Pons (tissue), 1 donor: Measurements from ENCODE around the gene ECHS1.
A peak's percentile ranks its signal among the peaks of the same experiment; 100 is the strongest.
"Not testable (repeated sequence)": the region's sequence is repeated elsewhere in the genome, so short reads cannot be mapped to it uniquely, and the experiment has no call there.

ENCODE experiments used
- DNase-seq: peaks from one replicate; pipeline ENCODE4 v3.0.0-alpha.2; 2016; ENCODE audit warnings: low spot score

The ECHS1 gene

DNA sequence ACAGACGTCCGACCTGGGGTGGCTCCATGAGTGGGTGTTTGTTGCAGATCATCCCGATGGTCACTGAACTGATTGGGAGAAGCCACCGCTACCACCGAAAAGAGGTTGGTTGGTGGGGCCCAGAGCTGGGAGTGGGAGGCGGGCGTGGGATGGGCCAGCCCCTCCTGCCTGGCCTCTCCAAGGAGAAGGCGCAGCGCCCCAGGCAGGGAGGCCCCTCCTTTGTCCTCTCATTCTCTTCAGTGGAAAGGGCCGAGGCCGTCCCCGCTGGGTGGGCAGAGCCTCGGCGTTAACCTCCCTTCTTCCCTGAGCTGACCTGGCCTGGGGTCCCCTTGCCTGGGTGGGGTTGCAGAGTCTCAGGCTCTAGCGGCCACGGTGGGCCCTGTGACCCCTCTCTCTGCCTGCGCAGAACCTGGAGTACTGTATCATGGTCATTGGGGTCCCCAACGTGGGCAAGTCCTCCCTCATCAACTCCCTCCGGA lies 26.0 kb upstream of the ECHS1 start:
- no peak for DNase-seq

DNA sequence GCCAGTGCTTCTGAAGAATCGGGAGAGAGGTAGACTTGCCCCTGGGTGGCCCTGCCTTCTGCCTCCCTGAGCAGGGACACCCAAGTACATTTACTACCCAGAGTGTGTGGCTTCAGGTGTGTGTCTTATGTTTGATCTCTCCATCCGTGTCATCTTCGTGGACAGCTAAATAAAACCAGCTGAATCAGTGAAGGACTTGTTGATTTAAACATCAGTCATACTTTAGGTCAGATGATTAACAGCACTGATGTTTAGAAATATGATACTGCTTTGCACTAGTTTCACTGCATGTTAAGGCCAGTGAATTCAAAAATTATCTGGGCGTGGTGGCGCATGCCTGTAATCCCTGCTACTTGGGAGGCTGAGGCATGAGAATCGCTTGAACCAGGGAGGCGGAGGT lies 24.8 kb upstream of the ECHS1 start:
- DNase-seq = no peak

DNA sequence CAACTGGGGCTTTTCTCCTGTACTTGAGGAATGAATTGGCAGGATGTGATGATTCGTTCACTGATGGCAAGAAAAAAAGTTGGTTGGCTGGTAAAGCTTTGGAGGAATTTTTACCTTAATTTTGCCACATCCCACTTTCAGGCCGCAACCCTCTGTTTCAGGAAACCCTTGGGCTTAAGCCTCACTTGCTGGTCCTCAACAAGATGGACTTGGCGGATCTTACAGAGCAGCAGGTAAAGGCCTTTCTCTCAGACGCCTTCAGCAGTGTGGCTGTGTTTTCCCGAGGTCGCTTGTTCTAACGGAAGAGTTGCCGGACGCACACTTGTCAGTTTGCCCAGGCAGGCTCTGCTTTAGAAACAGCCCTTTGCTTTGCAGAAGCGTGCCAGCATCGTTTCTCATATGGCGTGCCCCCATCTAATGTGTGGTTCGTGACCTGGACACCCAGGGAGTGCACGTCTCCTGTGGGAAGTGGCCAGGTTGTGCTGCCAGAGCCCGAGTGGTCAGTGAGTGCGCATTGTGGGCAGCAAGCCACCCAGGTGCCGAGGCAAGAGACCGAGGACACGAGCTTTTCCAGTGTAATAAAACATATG lies 23.0 kb upstream of the ECHS1 start:
- no peak for DNase-seq

DNA sequence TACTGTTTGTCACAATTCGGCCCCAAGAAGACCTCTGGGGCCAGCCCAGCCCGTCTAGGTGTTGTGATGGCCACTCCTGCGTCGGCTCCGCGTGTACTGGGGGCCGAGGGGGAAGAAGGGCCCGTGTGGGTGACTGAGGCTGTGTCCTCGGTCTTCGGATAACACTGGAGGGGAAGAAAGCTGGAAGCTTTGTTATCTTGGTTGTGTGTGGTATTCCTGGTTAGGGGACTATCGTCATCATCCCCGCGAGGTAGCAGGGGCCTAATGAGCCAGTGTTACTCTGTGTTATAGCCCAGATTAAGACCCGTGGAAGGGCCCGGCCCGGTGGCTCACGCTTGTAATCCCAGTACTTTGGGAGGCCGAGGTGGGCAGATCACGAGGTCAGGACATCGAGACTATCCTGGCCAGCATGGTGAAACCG lies 21.7 kb upstream of the ECHS1 start:
- no peak for DNase-seq

- DNase-seq = peak; percentile 92
Observed at GRCh38 chr10:133394064-133394663, 21.0 kb upstream of the ECHS1 start, which contains the start of gene MTG1. Gene MTG1 (plus strand): TSS chr10:133394157. CDS start chr10:133394221, 64 bp downstream.

DNA sequence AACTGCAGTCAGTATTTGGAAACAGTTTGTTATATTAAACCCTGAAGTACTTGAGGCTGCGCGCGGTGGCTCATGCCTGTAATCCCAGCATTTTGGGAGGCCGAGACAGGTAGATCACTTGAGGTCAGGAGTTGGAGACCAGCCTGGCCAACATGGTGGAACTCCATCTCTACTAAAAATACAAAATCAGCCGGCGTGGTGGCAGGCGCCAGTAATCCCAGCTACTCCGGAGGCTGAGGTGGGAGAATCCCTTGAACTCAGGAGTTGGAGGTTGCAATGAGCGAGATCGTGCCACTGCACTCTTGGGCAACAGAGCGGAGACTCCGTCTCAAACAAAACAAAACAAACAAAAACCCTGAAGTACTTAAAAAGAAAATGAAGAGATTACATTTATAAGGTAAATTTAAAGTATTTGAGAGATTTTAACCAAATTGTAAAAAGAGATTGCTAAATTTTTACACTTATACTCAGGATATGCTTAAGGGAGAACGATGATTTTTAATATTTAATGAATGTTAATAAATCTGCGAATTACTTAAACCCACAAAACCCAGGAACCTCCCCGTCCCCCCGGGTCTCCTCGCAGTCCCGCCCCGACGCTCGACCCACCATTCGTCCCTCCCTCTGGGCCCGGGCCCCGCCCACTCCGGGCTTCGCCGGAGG lies 20.4 kb upstream of the ECHS1 start:
- no peak for DNase-seq

GRCh38 chr10:133391761-133392518 lies 18.8 kb upstream of the ECHS1 start:
- DNase-seq = no peak

DNA sequence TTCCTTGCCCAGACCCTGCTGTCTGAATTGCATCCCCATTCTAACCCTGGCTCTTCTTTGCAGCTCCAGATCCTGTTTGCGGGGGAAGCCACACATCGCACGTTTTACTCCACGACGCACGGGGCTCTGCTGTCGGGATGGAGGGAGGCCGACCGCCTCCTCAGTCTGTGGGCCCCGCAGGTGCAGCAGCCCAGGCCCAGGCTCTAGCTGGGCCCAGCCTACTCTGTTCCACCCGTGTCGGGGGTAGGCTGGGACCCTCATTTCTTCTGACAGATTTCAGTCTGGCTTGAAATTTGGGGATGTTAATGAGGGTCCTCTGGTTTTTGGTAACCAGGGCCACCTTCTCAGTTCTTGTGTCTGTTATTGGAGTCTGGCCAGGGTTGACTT lies 18.1 kb upstream of the ECHS1 start:
- DNase-seq = no peak

GRCh38 chr10:133390597-133391248 lies 17.6 kb upstream of the ECHS1 start:
- DNase-seq = no peak

DNA sequence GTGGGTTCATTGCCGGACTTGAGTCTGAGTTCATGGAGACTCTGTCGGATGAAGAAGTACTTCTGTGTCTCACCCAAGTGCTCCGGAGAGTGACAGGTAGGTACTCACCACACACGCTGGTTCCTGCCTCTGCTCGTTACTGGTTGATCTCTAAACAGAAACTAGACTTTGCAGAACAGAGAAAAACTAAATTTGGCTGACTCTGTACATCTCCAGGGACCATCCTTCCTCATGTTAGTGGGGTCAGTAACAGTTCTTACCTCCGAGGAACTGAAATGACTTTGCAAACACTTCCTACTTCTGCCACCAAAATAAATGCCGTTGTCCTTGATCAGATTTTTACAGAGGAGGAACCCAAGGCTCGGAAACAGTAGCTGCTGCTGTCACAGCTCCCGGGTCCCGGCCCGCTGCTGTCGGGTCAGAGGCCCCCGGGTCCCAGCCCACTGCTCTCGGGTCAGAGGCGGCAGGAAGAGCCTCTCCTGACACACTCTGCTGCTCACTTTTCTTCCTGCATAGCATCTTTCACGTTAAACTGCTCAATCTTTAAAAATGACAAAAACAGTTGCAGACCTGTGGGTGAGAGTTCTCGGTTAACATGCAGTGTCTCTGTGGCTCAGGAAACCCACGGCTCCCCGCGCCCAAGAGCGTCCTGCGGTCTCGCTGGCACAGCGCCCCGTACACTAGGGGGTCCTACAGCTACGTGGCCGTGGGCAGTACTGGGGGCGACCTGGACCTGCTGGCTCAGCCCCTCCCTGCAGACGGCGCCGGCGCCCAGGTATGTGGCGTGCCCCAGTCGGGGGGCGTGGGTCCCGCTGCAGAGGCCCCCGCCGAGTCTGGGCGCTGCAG lies 16.0 kb upstream of the ECHS1 start:
- no peak for DNase-seq

GRCh38 chr10:133388236-133388972 lies 15.2 kb upstream of the ECHS1 start:
- DNase-seq = no peak

DNA sequence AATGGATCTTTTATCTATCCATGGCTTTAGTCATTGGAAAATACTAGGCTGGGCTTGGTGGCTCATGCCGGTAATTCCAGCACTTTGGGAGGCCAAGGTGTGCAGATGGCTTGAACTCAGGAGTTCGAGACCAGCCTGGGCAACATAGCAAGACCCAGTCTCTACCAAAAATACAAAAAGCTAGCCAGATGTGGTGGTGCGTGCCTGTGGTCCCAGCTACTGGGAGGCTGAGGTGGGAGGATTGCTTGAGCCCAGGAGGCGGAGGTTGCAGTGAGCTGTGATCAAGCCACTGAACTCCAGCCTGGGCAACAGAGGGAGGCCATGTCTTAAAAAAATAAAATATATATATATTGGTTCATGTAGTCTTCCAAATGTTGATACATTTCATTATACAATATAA lies 13.8 kb upstream of the ECHS1 start:
- DNase-seq = not testable (repeated sequence)

GRCh38 chr10:133385214-133385613 lies 12.1 kb upstream of the ECHS1 start:
- no peak for DNase-seq

GRCh38 chr10:133384071-133384470 lies 10.9 kb upstream of the ECHS1 start:
- DNase-seq = no peak

DNA sequence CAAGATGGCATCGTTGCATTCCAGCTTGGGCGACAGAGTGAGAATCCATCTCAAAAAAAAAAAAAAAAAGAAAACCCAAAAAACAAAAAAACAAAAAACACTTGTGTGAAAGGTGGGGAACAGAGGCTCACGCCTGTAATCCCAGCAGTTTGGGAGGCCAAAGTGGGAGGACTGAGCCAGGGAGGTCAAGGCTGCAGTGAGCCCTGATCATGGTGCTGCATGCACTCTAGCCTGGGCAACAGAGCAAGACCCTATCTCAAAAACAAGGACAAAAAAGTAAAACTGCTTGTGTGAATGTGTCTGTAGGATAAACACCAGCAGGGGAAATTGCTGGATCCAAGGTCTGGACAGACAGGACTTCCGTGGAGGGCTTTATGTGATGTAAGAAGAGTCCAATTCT lies 10.4 kb upstream of the ECHS1 start:
- no peak for DNase-seq

GRCh38 chr10:133381036-133381435 lies 7.9 kb upstream of the ECHS1 start:
- no peak for DNase-seq

DNA sequence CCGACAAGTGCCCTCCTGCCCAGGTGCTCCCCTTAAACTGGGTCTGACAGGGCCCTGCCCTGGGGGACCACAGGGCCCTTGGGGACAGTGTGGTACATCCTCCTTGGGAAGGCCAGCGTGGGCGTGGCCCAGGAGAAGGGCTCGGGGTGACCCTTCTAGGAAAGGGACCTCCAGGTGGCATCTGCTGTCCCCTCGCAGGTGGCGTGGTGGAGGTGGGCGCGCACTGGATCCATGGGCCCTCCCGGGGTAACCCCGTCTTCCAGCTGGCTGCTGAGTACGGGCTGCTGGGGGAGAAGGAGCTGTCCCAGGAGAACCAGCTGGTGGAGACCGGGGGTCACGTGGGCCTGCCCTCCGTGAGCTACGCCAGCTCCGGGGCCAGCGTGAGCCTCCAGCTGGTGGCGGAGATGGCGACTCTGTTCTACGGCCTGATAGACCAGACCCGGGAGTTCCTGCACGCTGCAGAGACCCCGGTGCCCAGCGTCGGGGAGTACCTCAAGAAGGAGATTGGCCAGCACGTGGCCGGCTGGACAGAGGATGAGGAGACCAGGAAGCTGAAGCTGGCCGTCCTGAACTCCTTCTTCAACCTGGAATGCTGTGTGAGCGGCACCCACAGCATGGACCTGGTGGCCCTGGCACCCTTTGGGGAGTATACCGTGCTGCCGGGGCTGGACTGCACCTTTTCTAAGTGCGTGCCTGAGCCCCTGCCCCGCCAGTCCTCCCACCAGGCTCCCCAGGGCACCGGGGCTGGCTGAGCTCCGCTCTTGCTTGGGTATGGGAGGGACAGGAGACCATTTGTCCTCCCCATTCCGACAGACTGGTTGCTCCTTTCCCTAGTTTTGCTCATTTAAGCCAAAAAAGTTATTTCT lies 6.9 kb upstream of the ECHS1 start:
- DNase-seq = no peak

DNA sequence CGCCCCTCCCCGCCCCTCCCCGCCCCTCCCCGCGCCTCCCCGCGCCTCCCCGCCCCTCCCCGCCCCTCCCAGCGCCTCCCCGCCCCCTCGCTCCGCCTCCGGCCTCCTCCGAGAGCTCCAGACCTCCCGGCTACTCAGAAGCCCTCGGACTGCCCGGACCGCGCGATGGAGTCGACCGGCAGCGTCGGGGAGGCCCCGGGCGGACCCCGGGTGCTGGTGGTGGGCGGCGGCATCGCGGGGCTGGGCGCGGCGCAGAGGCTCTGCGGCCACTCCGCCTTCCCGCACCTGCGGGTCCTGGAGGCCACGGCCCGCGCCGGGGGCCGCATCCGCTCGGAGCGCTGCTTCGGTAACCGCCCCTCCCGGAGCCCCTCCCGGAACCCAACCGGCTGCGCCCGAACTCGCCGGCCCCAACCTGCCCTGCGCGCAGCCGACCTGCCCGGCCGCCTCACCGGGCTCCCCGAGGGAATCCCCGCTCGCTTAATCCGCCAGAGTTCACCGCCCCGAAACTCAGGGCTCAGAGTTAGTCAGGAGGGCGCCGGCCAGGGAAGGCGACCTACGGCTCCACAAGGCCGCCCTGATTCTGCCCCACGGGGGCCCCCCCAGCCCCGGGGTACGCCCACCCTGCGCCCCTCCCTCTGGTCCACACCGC lies 6.1 kb upstream of the ECHS1 start, which contains the start of gene PAOX:
PAOX (plus strand) TSS at position 111 of the 649 bp plus-strand sequence; CDS start at position 166, 55 bp downstream.
- DNase-seq = no peak
